ENCODE measurements around the gene OGFOD1. TPM values are rescaled to one million over a fixed set of nuclear protein-coding genes. Genes with fewer than 3 reads are reported as not detected.
A peak's percentile ranks its signal among the peaks of the same experiment; 100 is the strongest.

OGFOD1 gene
- total RNA-seq (2014; rRNA removed) (46.4 and 55.5 TPM in 2 replicates), Bru-seq, nascent RNA (percentile 73 among the genes with signal in this experiment), BruChase-seq, experiment 1, labeled RNA remaining after a 6-hour chase (percentile 82 among the genes with signal in this experiment), BruChase-seq, experiment 2, labeled RNA remaining after a 2-hour chase (percentile 79 among the genes with signal in this experiment)
- long read RNA-seq, full-length matches to known transcripts: 23 of 31 reads
- long read RNA-seq, partial matches to known transcripts: 3 of 31 reads
- long read RNA-seq, other reads (novel, unspliced or antisense): 5 of 31 reads

GRCh38 chr16:56450986-56451752 is at the start of gene OGFOD1, which contains the start of gene NUDT21:
TSS of gene OGFOD1 (plus strand) at chr16:56451554. CDS start at chr16:56451613, 59 bp downstream.
TSS of gene NUDT21 (minus strand) at chr16:56451332. CDS start at chr16:56451202, 130 bp downstream.
- peak; percentile 93 for DNase-seq
- ATAC-seq: peak; percentile 95
- H3K4me1 ChIP-seq (ENCODE audit: insufficient read depth, low read length): peaks cover 24% of the 10 kb centered on the region
- peak within 1 kb of the TSS; percentile 100 for H3K4me2 ChIP-seq (ENCODE audit: low read length)
- H3K9me3 ChIP-seq (ENCODE audit: low read length): no peaks in the 10 kb centered on the region
- intact Hi-C loops (cut with micrococcal nuclease): loop anchor here (2.0 kb wide), 1 partner anchor 118 kb away; no protein-coding TSS in a partner anchor
- peak within 1 kb of the TSS; percentile 94 for H2AFZ ChIP-seq (ENCODE audit: low read length)
- peak within 1 kb of the TSS; percentile 98 for H3K4me3 ChIP-seq (ENCODE audit: low read length)
- no TSS peak for BruUV-seq (replicated peaks)
- H4K20me1 ChIP-seq (ENCODE audit: low read length): peaks cover 35% of the 10 kb centered on the region
- POLR2A ChIA-PET (ENCODE audit: unreplicated experiment): interaction anchor here (0.6 to 0.7 kb wide), 2 partner anchors 21 to 42 kb away, joined by 5 read pairs; no protein-coding TSS in a partner anchor
- H3F3A ChIP-seq (ENCODE audit: low read length, unreplicated experiment): no peaks in the 10 kb centered on the region
- H3K27ac ChIP-seq (ENCODE audit: low read length): peak within 1 kb of the TSS; percentile 61
- peaks cover 78% of the 10 kb centered on the region for H3K79me2 ChIP-seq (ENCODE audit: low read length)
- no peak for TF ChIP-seq CTCF (conservative IDR thresholded peaks at IDR 0.05; ENCODE audit: low read depth, low read length)
- TF ChIP-seq EZH2phosphoT487 (IDR thresholded peaks at IDR 0.05; ENCODE audit: borderline replicate concordance, low read length): no peak
- TF ChIP-seq EZH2 (IDR thresholded peaks at IDR 0.05; ENCODE audit: low read length, unreplicated experiment): no peak
- no peaks in the 10 kb centered on the region for H3K9me2 ChIP-seq (replicated peaks; ENCODE audit: low read length)
- H3K27me3 ChIP-seq (ENCODE audit: low read length): no peaks in the 10 kb centered on the region
- H3K36me3 ChIP-seq (ENCODE audit: low read depth, low read length): peaks cover 25% of the 10 kb centered on the region
- CTCF ChIA-PET: interaction anchor here (0.6 kb wide), 2 partner anchors 63 to 207 kb away, joined by 3 to 4 read pairs; partner anchors contain the start of gene MT1F
- H3K9ac ChIP-seq (ENCODE audit: low read length): peak within 1 kb of the TSS; percentile 98

- no peak for DNase-seq
- Histone ChIP-seq H3K4me1 (ENCODE audit: insufficient read depth, low read length) (peaks cover 18% of the 10 kb centered on the region), H3K27ac (ENCODE audit: low read length) (no peak overlapping the region), H3K4me2 (ENCODE audit: low read length) (no peak overlapping the region), H3K9me3 (ENCODE audit: low read length) (no peaks in the 10 kb centered on the region), H3K9ac (ENCODE audit: low read length) (no peak overlapping the region), H2AFZ (ENCODE audit: low read length) (no peak overlapping the region), H3K4me3 (ENCODE audit: low read length) (no peak overlapping the region), H3K27me3 (ENCODE audit: low read length) (no peaks in the 10 kb centered on the region), H3K36me3 (ENCODE audit: low read depth, low read length) (peaks cover 30% of the 10 kb centered on the region; the same call in 1 of the 2 replicates), H4K20me1 (ENCODE audit: low read length) (no peaks in the 10 kb centered on the region), H3F3A (ENCODE audit: low read length, unreplicated experiment) (no peaks in the 10 kb centered on the region), H3K9me2 (replicated peaks; ENCODE audit: low read length) (no peaks in the 10 kb centered on the region), H3K79me2 (ENCODE audit: low read length) (no peaks in the 10 kb centered on the region)
- intact Hi-C loops (cut with micrococcal nuclease): no loop called here
- BruUV-seq (replicated peaks): no TSS peak
- no peak for TF ChIP-seq EZH2phosphoT487 (IDR thresholded peaks at IDR 0.05; ENCODE audit: borderline replicate concordance, low read length)
- TF ChIP-seq CTCF (conservative IDR thresholded peaks at IDR 0.05; ENCODE audit: low read depth, low read length): no peak
- no peak for TF ChIP-seq EZH2 (IDR thresholded peaks at IDR 0.05; ENCODE audit: low read length, unreplicated experiment)
- ChIA-PET POLR2A (ENCODE audit: unreplicated experiment) (no interaction called here), CTCF (no interaction called here)
- ATAC-seq: no peak
These were observed 45.2 kb upstream of the OGFOD1 start for GRCh38 chr16:56405977-56406672.

Data from PC-3 (cell line).